Liver (tissue), 9 donors: ENCODE results near the gene RAD51. TPM values are rescaled to one million over a fixed set of nuclear protein-coding genes. Genes with fewer than 3 reads are reported as not detected.

Source experiments
- DNase-seq: peaks from one replicate; pipeline ENCODE4 v3.0.0-alpha.2; 2017; ENCODE audit warnings: low spot score
- H3K27ac ChIP-seq, 2 donors: one replicate each; pipeline ENCODE4 v1.7.0; 2013; ENCODE audit warnings: inconsistent platforms in 2 of 2, low read length in 2 of 2, control low read depth in 1 of 2, low read depth in 1 of 2, mild to moderate bottlenecking in 1 of 2
- H3K27me3 ChIP-seq, 4 donors: one replicate each; pipeline versions ENCODE4 v1.6.1 to v1.7.0; 2013; ENCODE audit warnings: low read length in 3 of 4, inconsistent platforms in 1 of 4, mild to moderate bottlenecking in 1 of 4, moderate library complexity in 1 of 4; ENCODE audit not compliant: control insufficient read depth in 4 of 4, insufficient read depth in 4 of 4
- H3K36me3 ChIP-seq, 4 donors: one replicate each; pipeline versions ENCODE4 v1.6.1 to v1.7.0; 2013; ENCODE audit warnings: low read length in 3 of 4, mild to moderate bottlenecking in 3 of 4, low read depth in 1 of 4, moderate library complexity in 1 of 4; ENCODE audit not compliant: control insufficient read depth in 4 of 4, insufficient read depth in 3 of 4
- H3K4me1 ChIP-seq, 4 donors: one replicate each; pipeline versions ENCODE4 v1.6.1 to v1.7.0; 2013; ENCODE audit warnings: low read length in 3 of 4, mild to moderate bottlenecking in 3 of 4, moderate library complexity in 1 of 4; ENCODE audit not compliant: control insufficient read depth in 4 of 4, insufficient read depth in 4 of 4
- H3K4me3 ChIP-seq, 3 donors: one replicate each; pipeline versions ENCODE4 v1.6.1 to v1.7.0; 2013; ENCODE audit warnings: low read length in 3 of 3, control low read depth in 1 of 3, low read depth in 1 of 3, mild to moderate bottlenecking in 1 of 3
- H3K9ac ChIP-seq, 2 donors: one replicate each; pipeline ENCODE4 v1.7.0; 2013; ENCODE audit warnings: low read length in 2 of 2, mild to moderate bottlenecking in 2 of 2, moderate library complexity in 2 of 2, control low read depth in 1 of 2, low read depth in 1 of 2
- H3K9me3 ChIP-seq, 4 donors: one replicate each; pipeline versions ENCODE4 v1.6.1 to v1.7.0; 2013; ENCODE audit warnings: low read length in 3 of 4; ENCODE audit not compliant: control insufficient read depth in 4 of 4
- CTCF ChIP-seq: fragments of 150-350 bp; IDR thresholded peaks from 2 replicates; pipeline ENCODE4 v1.5.1; 2017; ENCODE audit warnings: improper control_type of control experiment, low read depth, low read length; ENCODE audit not compliant: missing input control
- EGR1 ChIP-seq, 2 donors: IDR thresholded peaks; 2 replicates each; pipeline ENCODE4 v1.6.1; 2016 to 2018; ENCODE audit warnings: antibody characterized with exemption in 2 of 2, low read depth in 2 of 2
- FOXA1 ChIP-seq: IDR thresholded peaks from 2 replicates; pipeline ENCODE4 v1.6.1; 2016; ENCODE audit warnings: antibody characterized with exemption
- FOXA2 ChIP-seq: IDR thresholded peaks from 2 replicates; pipeline ENCODE4 v1.6.1; 2016; ENCODE audit warnings: antibody characterized with exemption
- GABPA ChIP-seq, 2 donors: IDR thresholded peaks in 1 of 2; conservative IDR thresholded peaks in 1 of 2; 2 replicates each; pipeline ENCODE4 v1.6.1; 2016; ENCODE audit warnings: antibody characterized with exemption in 2 of 2, mild to moderate bottlenecking in 1 of 2, moderate library complexity in 1 of 2
- HNF4A ChIP-seq, 2 donors: conservative IDR thresholded peaks; 2 replicates each; pipeline ENCODE4 v1.6.1; 2016; ENCODE audit warnings: antibody characterized with exemption in 2 of 2, mild to moderate bottlenecking in 2 of 2
- HNF4G ChIP-seq: IDR thresholded peaks from 2 replicates; pipeline ENCODE4 v1.6.1; 2016; ENCODE audit warnings: antibody characterized with exemption
- JUND ChIP-seq, 2 donors: IDR thresholded peaks; 2 replicates each; pipeline ENCODE4 v1.6.1; 2016; ENCODE audit warnings: antibody characterized with exemption in 2 of 2
- MAX ChIP-seq: IDR thresholded peaks from 2 replicates; pipeline ENCODE4 v1.6.1; 2016; ENCODE audit warnings: antibody characterized with exemption
- NR2F2 ChIP-seq: IDR thresholded peaks from 2 replicates; pipeline ENCODE4 v1.6.1; 2016; ENCODE audit warnings: antibody characterized with exemption
- RAD21 ChIP-seq, 2 donors: IDR thresholded peaks; 2 replicates each; pipeline ENCODE4 v1.6.1; 2016; ENCODE audit warnings: antibody characterized with exemption in 2 of 2, mild to moderate bottlenecking in 2 of 2
- RXRA ChIP-seq, 2 donors: IDR thresholded peaks; 2 replicates each; pipeline ENCODE4 v1.6.1; 2017 to 2018; ENCODE audit warnings: antibody characterized with exemption in 2 of 2, mild to moderate bottlenecking in 1 of 2
- SP1 ChIP-seq: IDR thresholded peaks from 2 replicates; pipeline ENCODE4 v1.6.1; 2018; ENCODE audit warnings: antibody characterized with exemption, mild to moderate bottlenecking
- TAF1 ChIP-seq: conservative IDR thresholded peaks from 2 replicates; pipeline ENCODE4 v1.6.1; 2016; ENCODE audit warnings: antibody characterized with exemption, mild to moderate bottlenecking
- YY1 ChIP-seq: IDR thresholded peaks from 2 replicates; pipeline ENCODE4 v1.6.1; 2016; ENCODE audit warnings: antibody characterized with exemption, mild to moderate bottlenecking
- ZBTB33 ChIP-seq: IDR thresholded peaks from 2 replicates; pipeline ENCODE4 v1.6.1; 2016; ENCODE audit warnings: antibody characterized with exemption
- WGBS: extraction: QIAGEN DNeasy Blood & Tissue Kit; methylation state at CpG from one replicate; pipeline ENCODE4 v1.1.7; 2013; 5-methylcytosine and 5-hydroxymethylcytosine counted together
- polyA plus RNA-seq, 2 donors: library from polyadenylated mRNA; stranded (reverse) in 1 of 2; unstranded in 1 of 2; fragments of 200-250 nt in 1 of 2; fragments of >200 nt in 1 of 2; fragmentation: Nextera tagmentation in 1 of 2; extraction: Ambion mirVana in 1 of 2; gene quantifications; one replicate each; pipeline versions ENCODE4 v1.2.1 to v1.2.3, GENCODE V29; 2013 to 2015
- total RNA-seq, 2 donors: library from RNA; depleted of rRNA; stranded (reverse); fragments of >200 nt; gene quantifications; one replicate each; pipeline ENCODE4 v1.2.3, GENCODE V29; 2014
- TF ChIP-seq, protein P1 (sequence below): IDR thresholded peaks from 2 replicates; pipeline ENCODE4 v1.6.1; 2016; ENCODE audit warnings: antibody characterized with exemption, mild to moderate bottlenecking
- TF ChIP-seq, protein P2 (sequence below): IDR thresholded peaks from 2 replicates; pipeline ENCODE4 v1.6.1; 2016; ENCODE audit warnings: antibody characterized with exemption
- donor health status: healthy.
- donor health status: healthy.
- donor health status: healthy.
- donor health status: healthy.
- donor health status: healthy.

RAD51 gene
- total and polyA plus RNA-seq, 4 donors = 0.25 to 11.3 (median 0.69) TPM

- Histone ChIP-seq H3K4me3 (no peak within 1 kb of the TSS), H3K4me1 (peaks cover 4 to 61% (median 40%) of the 10 kb centered on the region in 4 donors), H3K9ac (no peak within 1 kb of the TSS), H3K27me3 (no peaks in the 10 kb centered on the region), H3K27ac (peak within 1 kb of the TSS; percentile 56 to 71), H3K36me3 (peaks cover 0 to 31% (median 13%) of the 10 kb centered on the region in 4 donors), H3K9me3 (no peaks in the 10 kb centered on the region)
- DNase-seq = no peak
- no peak for TF ChIP-seq HNF4A (conservative IDR thresholded peaks at IDR 0.05)
- TF ChIP-seq SP1 = no peak
- TF ChIP-seq HNF4G = no peak
- no peak for TF ChIP-seq NR2F2
- TF ChIP-seq CTCF = no peak
- no peak for TF ChIP-seq RXRA (IDR thresholded peaks at IDR 0.05)
- no peak for TF ChIP-seq FOXA1
- no peak for TF ChIP-seq TAF1
- no peak for TF ChIP-seq MAX
- TF ChIP-seq RAD21 (IDR thresholded peaks at IDR 0.05) = no peak
- TF ChIP-seq EGR1 (IDR thresholded peaks at IDR 0.05; ENCODE audit: low read depth in 2 of 2) = no peak
- TF ChIP-seq YY1 = no peak
- TF ChIP-seq FOXA2 = no peak
- no peak for TF ChIP-seq GABPA (IDR thresholded peaks at IDR 0.05 in 1 of 2, conservative IDR thresholded peaks at IDR 0.05 in 1 of 2)
- no peak for TF ChIP-seq ZBTB33
- no peak for TF ChIP-seq JUND (IDR thresholded peaks at IDR 0.05)
- TF ChIP-seq, protein P1, sequence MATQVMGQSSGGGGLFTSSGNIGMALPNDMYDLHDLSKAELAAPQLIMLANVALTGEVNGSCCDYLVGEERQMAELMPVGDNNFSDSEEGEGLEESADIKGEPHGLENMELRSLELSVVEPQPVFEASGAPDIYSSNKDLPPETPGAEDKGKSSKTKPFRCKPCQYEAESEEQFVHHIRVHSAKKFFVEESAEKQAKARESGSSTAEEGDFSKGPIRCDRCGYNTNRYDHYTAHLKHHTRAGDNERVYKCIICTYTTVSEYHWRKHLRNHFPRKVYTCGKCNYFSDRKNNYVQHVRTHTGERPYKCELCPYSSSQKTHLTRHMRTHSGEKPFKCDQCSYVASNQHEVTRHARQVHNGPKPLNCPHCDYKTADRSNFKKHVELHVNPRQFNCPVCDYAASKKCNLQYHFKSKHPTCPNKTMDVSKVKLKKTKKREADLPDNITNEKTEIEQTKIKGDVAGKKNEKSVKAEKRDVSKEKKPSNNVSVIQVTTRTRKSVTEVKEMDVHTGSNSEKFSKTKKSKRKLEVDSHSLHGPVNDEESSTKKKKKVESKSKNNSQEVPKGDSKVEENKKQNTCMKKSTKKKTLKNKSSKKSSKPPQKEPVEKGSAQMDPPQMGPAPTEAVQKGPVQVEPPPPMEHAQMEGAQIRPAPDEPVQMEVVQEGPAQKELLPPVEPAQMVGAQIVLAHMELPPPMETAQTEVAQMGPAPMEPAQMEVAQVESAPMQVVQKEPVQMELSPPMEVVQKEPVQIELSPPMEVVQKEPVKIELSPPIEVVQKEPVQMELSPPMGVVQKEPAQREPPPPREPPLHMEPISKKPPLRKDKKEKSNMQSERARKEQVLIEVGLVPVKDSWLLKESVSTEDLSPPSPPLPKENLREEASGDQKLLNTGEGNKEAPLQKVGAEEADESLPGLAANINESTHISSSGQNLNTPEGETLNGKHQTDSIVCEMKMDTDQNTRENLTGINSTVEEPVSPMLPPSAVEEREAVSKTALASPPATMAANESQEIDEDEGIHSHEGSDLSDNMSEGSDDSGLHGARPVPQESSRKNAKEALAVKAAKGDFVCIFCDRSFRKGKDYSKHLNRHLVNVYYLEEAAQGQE = no peak
- TF ChIP-seq, protein P2, sequence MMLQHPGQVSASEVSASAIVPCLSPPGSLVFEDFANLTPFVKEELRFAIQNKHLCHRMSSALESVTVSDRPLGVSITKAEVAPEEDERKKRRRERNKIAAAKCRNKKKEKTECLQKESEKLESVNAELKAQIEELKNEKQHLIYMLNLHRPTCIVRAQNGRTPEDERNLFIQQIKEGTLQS = no peak
- 65% methylated on average over 28 of the region's 28 CpGs for WGBS
Observed at GRCh38 chr15:40769274-40770146, 74.5 kb downstream of the RAD51 start, which contains the start of gene C15orf62. TSS of gene C15orf62 (plus strand) at chr15:40769980. CDS start at chr15:40770496, 516 bp downstream.
